GM18858 (cell line): ENCODE results near the gene RARRES2.
A peak's percentile ranks its signal among the peaks of the same experiment; 100 is the strongest.

ENCODE experiments used
- ATAC-seq: cut with Tn5 transposase; IDR thresholded peaks from one replicate; pipeline ENCODE4 v1.9.1; 2021; ENCODE audit not compliant: unreplicated experiment

The RARRES2 gene

DNA sequence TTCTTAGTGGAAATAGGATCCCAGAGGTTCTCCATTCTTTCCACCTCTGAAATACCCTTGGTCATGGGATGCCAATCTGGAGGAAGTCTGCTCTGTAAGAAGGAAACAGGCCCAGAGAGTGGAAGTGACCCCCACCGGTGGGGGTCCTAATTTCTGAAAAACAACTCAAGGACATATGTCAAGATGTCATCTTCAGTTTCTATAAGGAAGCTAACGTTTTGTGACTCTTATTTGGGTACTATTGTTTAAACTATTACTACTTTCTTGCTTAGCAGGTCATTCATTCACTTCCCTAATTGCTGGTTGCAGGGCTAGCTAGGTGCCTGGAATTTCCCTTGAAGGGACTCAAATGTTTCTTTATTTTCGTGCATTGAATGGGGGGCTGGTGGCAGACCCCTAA lies 35.8 kb upstream of the RARRES2 start:
- no peak for ATAC-seq

DNA sequence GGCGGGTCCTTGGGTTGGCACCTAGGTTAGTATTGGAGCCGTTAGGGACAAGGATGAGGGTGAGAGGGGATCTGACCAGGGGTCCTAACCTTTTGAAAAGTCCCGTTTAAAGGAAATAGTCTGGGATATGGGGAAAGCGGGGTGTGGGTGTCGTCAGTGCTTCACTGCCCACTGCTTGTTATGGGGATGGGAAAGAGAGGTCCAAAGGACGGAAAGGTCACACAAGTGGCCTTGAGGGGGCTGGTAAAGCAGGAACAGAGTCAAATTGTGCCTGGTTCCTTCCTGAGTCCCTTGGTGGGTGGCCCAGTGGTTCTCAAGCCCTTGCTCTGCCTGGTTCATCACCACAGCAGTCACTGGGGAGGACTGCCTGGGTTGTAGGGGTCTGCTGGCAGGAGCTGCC lies 35.1 kb upstream of the RARRES2 start:
- ATAC-seq, result no peak

DNA sequence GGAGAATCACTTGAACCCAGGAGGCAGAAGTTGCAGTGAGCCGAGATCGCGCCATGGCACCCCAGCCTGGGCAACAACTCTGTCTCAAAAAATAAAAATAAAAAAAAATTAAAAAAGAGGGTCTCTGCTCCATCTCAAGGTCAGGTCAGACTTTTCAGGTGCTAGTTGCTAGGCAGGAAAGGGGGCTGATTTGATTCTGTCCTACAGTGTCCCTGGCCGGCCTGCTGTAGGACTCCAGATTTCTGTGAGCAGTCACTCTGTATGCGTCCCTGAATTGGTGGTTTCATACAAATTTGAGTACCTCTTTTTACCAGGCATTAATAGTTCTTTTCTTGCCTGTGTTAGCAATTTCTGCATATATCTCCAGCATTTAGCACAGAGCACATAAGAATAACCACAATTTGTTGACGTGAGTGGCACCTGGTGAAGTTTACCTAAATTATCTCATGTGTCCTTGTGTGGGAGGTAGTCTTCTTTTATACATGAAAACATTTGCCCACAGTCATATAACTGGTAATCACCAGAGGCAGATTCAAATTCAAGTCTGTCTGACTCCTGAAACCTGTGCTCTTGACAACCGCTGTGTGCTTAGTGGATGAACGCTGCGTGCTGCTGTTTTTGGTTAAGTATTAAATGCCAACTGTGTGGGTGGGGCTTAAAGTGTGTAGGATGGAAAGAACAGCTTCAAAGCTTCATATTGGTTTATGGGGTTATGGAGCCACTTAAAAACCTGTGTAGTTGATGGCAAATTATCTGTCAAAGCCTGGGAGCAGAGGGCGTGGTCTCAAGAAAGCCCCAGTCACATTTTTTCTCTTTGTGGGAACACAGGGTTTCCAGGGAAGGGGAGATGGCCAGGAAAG lies 34.5 kb upstream of the RARRES2 start:
- peak; percentile 18 for ATAC-seq

DNA sequence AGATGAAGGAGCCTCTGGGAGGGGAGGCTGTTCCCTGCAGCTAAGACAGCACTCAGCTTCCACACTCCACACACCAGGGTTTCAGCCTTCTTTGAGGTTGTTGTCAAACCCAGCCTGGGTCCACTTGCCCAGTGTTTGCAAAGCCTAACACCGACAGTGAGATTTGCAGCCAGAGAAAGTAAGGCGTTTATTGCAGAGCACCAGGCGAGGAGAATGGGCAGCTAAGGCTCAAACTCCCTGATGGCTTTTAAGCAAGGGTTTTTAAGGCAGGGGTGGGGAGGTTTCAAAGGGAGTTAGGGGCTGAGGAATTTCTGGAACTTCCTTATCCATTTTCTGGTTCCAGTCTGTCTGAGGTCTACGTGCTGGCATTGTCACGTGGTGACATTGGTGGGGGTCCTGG lies 33.0 kb upstream of the RARRES2 start:
- ATAC-seq, result no peak

DNA sequence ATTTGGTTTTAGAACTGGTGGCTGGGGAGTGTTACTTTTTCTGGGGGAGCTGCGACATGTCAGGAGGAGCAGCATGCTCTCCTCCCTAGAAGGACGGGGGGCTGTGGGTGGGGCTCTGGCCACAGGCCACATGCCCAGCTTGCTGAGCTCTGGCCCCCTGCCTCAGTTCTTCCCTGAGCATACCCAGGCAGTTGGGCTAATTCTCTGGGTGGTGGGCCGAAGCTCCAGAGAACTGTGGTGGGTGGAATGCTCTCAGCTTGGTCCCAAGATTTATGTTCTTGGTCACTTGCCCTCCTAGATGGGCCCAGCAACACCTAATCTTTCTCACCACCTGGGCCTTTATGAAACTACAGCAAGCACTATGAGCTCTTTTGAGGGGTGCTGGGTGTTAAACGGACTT lies 32.6 kb upstream of the RARRES2 start:
- ATAC-seq, result no peak

DNA sequence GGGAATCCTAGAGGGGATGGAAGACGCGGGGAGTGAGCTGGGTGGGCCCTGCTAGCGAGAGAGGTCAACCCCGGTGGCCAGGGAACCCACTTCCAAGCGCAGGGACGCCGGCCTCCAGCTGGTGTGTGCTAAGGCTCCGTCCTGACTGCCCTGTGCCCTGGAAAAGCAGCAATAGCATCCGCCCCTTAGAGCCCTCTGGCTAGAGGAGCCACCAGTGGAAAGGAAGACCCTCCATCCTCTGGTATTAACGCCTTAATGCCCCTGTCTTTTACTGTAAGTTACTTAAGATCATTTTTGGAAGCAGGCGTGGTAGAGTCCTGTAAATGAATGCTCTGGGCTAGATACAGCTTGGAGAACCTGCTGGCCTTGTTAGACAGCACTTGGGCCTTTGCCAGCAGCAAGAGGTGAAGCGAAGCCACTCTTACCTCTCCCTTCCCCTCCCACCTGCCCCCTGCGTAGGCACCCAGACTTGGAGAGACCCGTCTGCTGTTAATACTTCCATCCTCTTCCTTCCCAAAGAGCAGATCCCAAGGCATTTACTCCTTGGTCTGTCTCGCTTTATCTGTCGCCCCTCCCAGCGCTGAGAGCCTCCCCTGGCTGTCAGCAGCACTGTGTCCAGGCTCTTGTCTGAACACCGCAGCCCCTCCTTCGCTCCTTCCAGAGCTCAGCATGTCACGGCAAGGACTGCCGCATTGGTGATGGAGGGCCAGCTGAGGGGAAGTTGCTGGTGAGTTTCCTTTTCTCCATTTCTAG lies 31.8 kb upstream of the RARRES2 start:
- no peak for ATAC-seq

DNA sequence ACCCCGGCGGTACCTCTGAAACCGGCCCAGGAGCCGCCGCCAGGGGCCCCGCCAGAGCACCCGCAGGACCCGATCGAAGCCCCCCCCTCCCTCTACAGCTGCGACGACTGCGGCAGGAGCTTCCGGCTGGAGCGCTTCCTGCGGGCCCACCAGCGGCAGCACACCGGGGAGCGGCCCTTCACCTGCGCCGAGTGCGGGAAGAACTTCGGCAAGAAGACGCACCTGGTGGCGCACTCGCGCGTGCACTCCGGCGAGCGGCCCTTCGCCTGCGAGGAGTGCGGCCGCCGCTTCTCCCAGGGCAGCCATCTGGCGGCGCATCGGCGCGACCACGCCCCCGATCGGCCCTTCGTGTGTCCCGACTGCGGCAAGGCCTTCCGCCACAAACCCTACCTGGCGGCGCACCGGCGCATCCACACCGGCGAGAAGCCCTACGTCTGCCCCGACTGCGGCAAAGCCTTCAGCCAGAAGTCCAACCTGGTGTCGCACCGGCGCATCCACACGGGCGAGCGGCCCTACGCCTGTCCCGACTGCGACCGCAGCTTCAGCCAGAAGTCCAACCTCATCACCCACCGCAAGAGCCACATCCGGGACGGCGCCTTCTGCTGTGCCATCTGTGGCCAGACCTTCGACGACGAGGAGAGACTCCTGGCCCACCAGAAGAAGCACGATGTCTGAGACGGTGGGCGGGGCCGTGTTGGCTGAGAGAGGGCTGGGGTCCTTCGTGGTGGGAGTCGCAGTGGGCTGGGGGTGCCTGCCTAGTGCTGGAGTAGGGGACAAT lies 31.0 kb upstream of the RARRES2 start:
- ATAC-seq, result no peak

DNA sequence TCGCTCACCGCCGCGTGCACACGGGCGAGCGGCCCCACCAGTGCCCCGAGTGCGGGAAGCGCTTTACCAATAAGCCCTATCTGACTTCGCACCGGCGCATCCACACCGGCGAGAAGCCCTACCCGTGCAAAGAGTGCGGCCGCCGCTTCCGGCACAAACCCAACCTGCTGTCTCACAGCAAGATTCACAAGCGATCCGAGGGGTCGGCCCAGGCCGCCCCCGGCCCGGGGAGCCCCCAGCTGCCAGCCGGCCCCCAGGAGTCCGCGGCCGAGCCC lies 30.5 kb upstream of the RARRES2 start:
- no peak for ATAC-seq

DNA sequence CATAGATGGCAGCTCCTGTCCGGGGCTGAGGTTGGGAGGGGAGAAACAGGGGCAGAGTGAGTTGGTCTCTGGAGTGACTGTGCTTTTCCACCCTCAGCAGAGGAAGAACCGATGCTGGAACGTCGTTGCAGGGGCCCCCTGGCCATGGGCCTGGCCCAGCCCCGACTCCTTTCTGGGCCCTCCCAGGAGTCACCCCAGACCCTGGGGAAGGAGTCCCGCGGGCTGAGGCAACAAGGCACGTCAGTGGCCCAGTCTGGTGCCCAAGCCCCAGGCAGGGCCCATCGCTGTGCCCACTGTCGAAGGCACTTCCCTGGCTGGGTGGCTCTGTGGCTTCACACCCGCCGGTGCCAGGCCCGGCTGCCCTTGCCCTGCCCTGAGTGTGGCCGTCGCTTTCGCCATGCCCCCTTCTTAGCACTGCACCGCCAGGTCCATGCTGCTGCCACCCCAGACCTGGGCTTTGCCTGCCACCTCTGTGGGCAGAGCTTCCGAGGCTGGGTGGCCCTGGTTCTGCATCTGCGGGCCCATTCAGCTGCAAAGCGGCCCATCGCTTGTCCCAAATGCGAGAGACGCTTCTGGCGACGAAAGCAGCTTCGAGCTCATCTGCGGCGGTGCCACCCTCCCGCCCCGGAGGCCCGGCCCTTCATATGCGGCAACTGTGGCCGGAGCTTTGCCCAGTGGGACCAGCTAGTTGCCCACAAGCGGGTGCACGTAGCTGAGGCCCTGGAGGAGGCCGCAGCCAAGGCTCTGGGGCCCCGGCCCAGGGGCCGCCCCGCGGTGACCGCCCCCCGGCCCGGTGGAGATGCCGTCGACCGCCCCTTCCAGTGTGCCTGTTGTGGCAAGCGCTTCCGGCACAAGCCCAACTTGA lies 29.9 kb upstream of the RARRES2 start:
- ATAC-seq, result no peak

DNA sequence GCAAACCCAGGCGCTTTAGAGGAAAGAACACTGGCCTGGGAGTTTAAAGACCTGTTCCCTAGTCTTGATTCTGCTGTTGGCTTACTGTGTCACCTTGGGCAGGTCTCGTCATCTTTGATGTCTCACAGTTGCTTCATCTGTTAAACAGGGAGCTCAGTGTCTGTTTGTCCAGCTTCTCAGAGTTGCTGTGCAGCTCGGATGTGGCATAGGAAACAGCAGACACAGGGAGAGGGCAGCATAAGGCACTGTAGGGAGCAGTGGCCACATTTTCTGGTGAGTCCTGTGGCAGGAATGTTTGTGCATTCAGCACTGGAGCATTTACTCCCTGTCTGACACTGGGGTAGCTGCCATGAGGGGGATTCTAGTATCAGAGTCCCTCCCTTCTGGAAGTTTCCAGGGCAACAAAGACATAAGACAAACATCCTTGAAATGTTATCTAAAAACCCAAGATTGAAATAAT lies 29.2 kb upstream of the RARRES2 start:
- ATAC-seq, result no peak

DNA sequence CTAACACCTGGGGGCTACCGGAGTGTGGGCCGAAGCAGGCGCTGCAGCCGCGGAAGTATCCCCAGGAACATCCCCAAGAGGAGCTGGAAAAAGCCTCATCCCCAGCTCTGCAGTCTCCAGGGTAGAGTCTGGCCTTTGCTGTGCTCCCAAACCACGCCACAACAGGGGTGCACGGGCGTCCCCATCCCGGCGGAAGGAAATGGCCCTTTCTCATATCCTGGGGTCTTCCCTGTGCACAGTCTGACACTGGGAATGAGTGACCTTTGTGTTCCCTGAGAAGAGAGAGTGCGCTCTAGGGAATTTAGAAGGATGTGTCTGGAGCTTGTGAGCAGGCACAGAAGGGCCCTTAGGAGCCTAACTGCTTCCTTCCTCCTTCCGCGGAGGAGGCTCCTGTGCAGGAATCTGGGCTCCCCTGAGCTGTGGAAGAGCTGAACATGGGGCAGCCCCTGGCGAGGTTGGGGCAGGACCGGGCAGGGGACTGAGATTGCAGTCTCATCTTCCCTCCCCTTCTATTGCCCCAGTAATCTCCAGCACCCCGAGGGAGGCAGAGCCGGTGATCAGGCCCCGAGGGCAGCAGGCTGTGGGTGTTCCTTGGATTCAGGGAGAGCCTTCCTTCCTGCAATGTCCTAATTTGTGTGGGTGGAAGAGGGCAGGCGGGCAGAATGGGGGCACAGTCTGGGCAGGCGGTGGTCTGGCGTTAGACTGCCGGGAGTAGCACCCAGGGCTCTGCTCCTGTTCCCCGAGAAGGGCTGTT lies 28.5 kb upstream of the RARRES2 start:
- no peak for ATAC-seq

DNA sequence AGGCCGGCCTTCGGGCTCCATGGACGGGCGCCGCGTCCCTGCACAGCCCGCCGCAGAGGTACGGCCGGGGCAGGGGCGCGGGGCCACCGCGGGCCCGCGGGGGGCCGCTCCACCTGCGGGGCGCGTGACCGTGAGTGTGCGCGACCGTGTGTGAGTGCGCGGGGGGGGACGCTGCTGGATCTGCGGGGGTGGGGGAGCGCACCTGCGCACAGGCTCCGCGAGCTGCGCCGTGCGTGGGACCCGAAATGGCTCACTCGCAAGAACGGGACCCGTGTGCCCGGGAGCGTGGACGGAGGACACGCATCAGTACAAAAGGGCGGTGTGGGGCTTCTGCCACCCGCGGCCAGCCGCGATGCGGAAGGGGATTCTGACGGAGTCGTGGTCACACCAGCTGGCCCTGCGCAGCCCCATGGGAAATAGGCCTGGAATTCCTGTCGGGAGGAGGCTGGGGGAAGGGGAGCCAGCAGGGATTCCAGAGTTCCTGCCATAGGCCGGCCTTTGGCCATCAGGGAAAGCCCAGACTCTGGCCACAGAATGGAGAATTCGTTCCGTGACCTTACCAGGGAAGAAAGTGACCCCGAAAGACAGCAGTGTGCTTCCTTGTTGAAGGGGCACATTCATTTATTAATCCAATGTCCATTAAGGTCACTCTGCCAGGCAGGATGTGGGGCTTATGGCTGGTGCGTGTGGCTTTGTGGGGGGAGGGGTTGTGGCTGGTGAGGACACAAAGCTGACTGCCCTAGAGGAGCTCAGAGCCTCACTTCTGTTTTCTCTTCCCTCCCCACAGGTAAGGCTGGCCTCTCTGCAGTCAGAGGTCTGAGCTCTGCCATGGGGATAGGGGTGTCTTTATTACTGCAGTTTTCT lies 27.7 kb upstream of the RARRES2 start:
- ATAC-seq, result peak; percentile 9

DNA sequence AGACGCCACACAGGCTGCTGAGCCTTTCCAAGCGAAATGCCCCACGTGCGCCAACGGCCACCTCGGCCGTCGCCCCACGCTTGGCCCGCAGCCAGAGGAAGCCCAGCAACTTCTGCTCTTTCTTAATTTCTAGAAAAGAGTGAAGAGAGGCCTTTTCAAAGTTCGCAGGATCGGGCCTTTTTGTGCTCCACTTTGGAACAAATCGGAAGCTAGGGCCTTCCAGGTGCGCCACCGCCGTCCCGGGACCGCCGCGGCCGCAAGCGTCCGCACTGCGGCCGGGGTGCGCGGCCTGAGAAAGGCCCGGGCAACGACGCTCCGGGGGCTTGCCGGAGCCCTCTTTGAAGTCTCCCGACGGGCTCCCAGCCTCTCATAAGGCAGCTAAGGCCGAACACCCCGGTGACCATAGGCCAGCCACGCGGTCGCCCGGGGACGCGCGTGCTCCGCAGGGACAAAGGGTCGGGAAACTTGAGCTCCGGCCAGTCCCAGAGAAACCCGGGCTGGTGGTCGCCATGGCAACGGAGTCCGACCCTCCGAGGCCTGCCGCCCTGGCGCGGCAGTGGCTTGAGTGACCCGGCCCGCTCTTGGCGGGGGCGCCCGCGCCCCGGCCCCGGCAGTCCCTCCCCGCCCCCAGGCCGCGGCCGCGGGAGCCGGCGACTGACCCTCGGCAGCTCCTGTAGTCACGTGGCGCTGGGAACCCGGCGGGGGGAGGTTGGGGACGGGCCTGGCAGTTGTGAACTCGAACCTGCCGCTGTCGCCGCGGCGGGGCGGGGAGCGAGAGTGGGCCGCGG lies 26.9 kb upstream of the RARRES2 start, which contains the start of gene REPIN1:
REPIN1 (plus strand) TSS at position 727 of the 788 bp plus-strand sequence. CDS start 890 bp downstream, outside the sequence.
- peak; percentile 40 for ATAC-seq

DNA sequence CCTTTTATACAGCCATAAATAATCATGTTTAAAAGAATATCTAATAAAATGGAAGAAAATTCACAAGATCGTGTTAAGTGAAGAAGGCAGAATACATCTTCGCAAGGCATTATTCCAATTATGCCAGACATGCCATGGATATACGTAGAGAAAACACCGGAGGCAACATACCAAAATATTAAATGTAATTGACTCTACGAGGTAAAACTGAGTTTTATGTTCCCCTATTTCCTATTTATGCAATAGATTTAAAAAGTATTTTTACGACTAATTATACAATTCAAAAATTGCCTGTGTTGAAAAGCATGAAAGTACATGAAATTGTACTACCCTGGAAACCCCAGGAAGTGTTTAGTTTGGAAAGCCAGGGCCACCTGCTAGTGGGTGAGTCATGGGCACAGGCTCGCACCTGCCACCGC lies 26.3 kb upstream of the RARRES2 start:
- ATAC-seq, result no peak

DNA sequence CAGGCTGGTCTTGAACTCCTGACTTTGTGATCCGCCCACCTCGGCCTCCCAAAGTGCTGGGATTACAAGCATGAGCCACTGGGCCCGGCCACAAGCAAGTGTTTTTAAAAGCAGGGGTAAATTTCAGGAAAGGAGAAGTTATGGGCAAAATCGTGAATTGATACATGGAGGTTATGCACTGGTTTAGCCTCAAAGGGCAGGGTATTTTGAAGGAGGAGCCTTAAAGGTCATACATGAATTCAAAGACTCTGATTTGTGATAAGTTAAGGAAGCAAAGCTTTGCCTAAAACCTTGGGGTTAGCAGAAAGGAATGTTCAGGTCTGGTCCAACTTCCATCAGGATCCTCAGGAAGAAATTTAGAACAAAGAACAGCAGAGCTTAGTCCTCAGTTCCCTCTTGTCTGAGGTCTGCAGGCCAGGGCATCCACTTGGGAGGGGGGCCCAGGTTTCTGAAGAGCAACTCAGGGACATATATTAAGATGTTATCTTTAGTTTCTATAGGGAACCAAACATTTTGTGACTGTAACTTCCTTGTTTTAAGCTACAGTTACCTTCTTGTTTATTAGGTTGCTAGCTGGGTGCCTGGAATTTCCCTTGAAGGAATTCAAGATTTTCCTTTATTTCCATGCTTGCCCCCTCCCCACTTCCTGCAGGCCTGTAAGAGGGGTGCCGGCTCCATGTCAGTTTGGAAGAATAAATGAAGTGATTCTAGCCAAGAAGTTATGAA lies 24.4 kb upstream of the RARRES2 start:
- ATAC-seq, result no peak

DNA sequence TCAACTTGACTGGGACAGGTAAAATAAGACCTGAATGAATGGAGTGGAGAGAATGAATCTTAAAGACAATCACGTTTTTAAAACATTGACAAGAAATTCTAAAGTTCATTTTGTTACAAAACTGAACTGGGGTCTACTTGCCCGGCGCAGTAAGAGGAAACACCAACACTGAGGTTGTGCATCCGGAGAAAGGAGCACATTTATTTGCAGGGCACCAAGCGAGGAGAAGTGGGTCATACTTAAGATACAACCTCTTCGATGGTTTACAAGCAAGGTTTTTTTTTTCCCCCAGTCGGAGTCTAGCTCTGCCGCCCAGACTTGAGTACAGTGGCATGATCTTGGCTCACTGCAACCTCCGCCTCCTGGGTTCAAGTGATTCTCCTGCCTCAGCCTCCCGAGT lies 23.8 kb upstream of the RARRES2 start:
- ATAC-seq, result no peak

DNA sequence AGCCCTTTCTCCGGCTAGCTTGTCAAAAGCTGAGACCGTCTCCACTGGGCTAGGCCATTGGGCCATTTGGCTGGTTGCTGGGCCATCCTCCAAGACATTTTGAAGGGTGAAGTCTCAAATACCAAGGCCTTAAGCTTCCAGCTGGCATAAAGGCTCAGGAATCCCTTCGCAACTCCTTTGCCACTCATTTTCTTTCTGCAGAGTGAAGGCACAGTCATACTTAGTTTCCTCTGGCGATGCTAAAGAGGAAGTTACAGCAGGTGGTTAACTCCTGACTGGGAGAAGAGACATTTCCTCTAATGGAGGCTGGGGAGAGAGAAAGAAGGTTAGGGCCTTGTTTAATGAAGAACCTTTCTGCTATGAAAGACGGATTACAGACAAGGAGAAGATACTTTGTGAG lies 22.4 kb upstream of the RARRES2 start:
- ATAC-seq, result no peak

DNA sequence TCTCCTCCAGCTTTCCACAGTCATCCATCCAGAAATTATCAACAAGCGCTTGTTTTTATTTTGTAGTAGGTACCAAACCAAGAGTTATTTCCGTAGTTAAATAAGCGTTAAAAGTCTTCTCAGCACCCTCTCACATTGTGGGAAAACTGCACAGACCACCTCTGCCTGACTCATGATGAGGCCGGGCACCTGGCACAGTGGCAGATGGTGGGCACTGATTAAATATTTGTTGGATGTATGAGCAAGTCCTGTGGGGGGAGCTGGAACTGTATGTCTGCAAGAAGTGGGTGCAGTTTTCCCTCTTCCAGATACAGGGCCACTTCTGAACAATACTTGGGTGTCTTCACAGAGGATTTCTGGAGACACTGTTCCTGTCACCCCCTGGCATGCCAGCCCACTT lies 21.9 kb upstream of the RARRES2 start:
- no peak for ATAC-seq
